Smooth muscle cell (in vitro differentiated cells): ENCODE data around the gene CLNK. TPM values are rescaled to one million over a fixed set of nuclear protein-coding genes. Genes with fewer than 3 reads are reported as not detected.

Source experiments
- DNase-seq: peaks from one replicate; lab custom pipeline; 2025; ENCODE audit not compliant: unreplicated experiment; lab: John Stamatoyannopoulos, UW
- H2AFZ ChIP-seq: fragments of 200-600 bp; sonication (generic); 2 replicates; pipeline ENCODE4 v1.6.0; 2016; ENCODE audit warnings: antibody characterized with exemption, low read depth, mild to moderate bottlenecking
- H3F3A ChIP-seq: fragments of 200-600 bp; sonication (generic); 2 replicates; pipeline ENCODE4 v1.6.0; 2017; ENCODE audit warnings: antibody characterized with exemption, low read depth
- H3K27ac ChIP-seq: fragments of 200-600 bp; sonication (generic); 2 replicates; pipeline ENCODE4 v1.5.1; 2016; ENCODE audit warnings: low read depth, mild to moderate bottlenecking
- H3K27me3 ChIP-seq: fragments of 200-600 bp; sonication (generic); 2 replicates; pipeline ENCODE4 v1.6.1; 2016; ENCODE audit warnings: low read depth, mild to moderate bottlenecking
- H3K36me3 ChIP-seq: fragments of 200-600 bp; sonication (generic); 2 replicates; pipeline ENCODE4 v1.5.1; 2016; ENCODE audit warnings: low read depth
- H3K4me1 ChIP-seq: fragments of 200-600 bp; sonication (generic); 2 replicates; pipeline ENCODE4 v1.5.1; 2016; ENCODE audit warnings: low read depth
- H3K4me2 ChIP-seq: fragments of 200-600 bp; sonication (generic); 2 replicates; pipeline ENCODE4 v1.6.0; 2016; ENCODE audit warnings: mild to moderate bottlenecking
- H3K4me3 ChIP-seq: fragments of 200-600 bp; sonication (generic); 2 replicates; pipeline ENCODE4 v1.5.1; 2016; ENCODE audit warnings: mild to moderate bottlenecking
- H3K79me2 ChIP-seq: fragments of 200-600 bp; sonication (generic); 2 replicates; pipeline ENCODE4 v1.6.0; 2016; ENCODE audit warnings: low read depth, mild to moderate bottlenecking
- H3K9ac ChIP-seq: fragments of 200-600 bp; sonication (generic); 2 replicates; pipeline ENCODE4 v1.6.0; 2016; ENCODE audit warnings: low read depth
- H3K9me3 ChIP-seq: fragments of 200-600 bp; sonication (generic); replicated peaks from 2 replicates; pipeline ENCODE4 v1.5.1; 2016; ENCODE audit warnings: low read depth
- H4K20me1 ChIP-seq: fragments of 200-600 bp; sonication (generic); 2 replicates; pipeline ENCODE4 v1.6.0; 2016; ENCODE audit warnings: low read depth
- WGBS: methylation state at CpG from one replicate; pipeline ENCODE4 v1.1.7; 2016; ENCODE audit warnings: low lambda C conversion rate; 5-methylcytosine and 5-hydroxymethylcytosine counted together
- polyA plus RNA-seq: library from polyadenylated mRNA; unstranded; fragments of >200 nt; fragmentation: Nextera tagmentation; extraction: Ambion mirVana; gene quantifications from 2 replicates; pipeline ENCODE4 v1.2.1, GENCODE V29; 2016
- total RNA-seq: library from RNA; depleted of rRNA; stranded (reverse); fragments of >200 nt; gene quantifications from 2 replicates; pipeline ENCODE4 v1.2.3, GENCODE V29; 2014
- TF ChIP-seq, protein P1 (sequence below): fragments of 200-600 bp; sonication (generic); IDR thresholded peaks from 2 replicates; pipeline ENCODE4 v1.5.1; 2017; ENCODE audit warnings: borderline replicate concordance, mild to moderate bottlenecking, antibody characterized with exemption; ENCODE audit not compliant: insufficient read depth, poor library complexity, severe bottlenecking

CLNK gene
- total and polyA plus RNA-seq, 2 experiments from 2014 or later, result not detected

GRCh38 chr4:10722957-10723356, 38.4 kb upstream of the CLNK start:
- 63% methylated on average over 4 of the region's 4 CpGs for WGBS

GRCh38 chr4:10721616-10722015, 37.0 kb upstream of the CLNK start:
- H3K27ac ChIP-seq, result no peak overlapping the region
- DNase-seq, result no peak
- no peaks in the 10 kb centered on the region for H3K4me1 ChIP-seq
- H3K9ac ChIP-seq, result no peak overlapping the region
- TF ChIP-seq, protein P1, sequence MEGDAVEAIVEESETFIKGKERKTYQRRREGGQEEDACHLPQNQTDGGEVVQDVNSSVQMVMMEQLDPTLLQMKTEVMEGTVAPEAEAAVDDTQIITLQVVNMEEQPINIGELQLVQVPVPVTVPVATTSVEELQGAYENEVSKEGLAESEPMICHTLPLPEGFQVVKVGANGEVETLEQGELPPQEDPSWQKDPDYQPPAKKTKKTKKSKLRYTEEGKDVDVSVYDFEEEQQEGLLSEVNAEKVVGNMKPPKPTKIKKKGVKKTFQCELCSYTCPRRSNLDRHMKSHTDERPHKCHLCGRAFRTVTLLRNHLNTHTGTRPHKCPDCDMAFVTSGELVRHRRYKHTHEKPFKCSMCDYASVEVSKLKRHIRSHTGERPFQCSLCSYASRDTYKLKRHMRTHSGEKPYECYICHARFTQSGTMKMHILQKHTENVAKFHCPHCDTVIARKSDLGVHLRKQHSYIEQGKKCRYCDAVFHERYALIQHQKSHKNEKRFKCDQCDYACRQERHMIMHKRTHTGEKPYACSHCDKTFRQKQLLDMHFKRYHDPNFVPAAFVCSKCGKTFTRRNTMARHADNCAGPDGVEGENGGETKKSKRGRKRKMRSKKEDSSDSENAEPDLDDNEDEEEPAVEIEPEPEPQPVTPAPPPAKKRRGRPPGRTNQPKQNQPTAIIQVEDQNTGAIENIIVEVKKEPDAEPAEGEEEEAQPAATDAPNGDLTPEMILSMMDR, result no peak
- H3F3A ChIP-seq, result no peaks in the 10 kb centered on the region
- no peak overlapping the region for H2AFZ ChIP-seq
- no peaks in the 10 kb centered on the region for H3K79me2 ChIP-seq
- H3K27me3 ChIP-seq, result no peaks in the 10 kb centered on the region
- H3K4me2 ChIP-seq, result no peak overlapping the region
- H4K20me1 ChIP-seq, result no peaks in the 10 kb centered on the region
- H3K36me3 ChIP-seq, result no peaks in the 10 kb centered on the region
- no peak overlapping the region for H3K4me3 ChIP-seq
- WGBS, result 94% methylated on average over 4 of the region's 4 CpGs
- no peaks in the 10 kb centered on the region for H3K9me3 ChIP-seq

More at GRCh38 chr4:10722957-10723356, 38.4 kb upstream of the CLNK start:
- H3K36me3 ChIP-seq, result no peaks in the 10 kb centered on the region
- no peak overlapping the region for H3K27ac ChIP-seq
- no peak overlapping the region for H2AFZ ChIP-seq
- H4K20me1 ChIP-seq, result no peaks in the 10 kb centered on the region
- no peak overlapping the region for H3K4me2 ChIP-seq
- no peak overlapping the region for H3K9ac ChIP-seq
- H3K79me2 ChIP-seq, result no peaks in the 10 kb centered on the region
- H3K27me3 ChIP-seq, result no peaks in the 10 kb centered on the region
- TF ChIP-seq, protein P1, result no peak
- H3K9me3 ChIP-seq, result no peaks in the 10 kb centered on the region
- DNase-seq, result no peak
- H3K4me1 ChIP-seq, result no peaks in the 10 kb centered on the region
- H3K4me3 ChIP-seq, result no peak overlapping the region
- H3F3A ChIP-seq, result no peaks in the 10 kb centered on the region

DNA sequence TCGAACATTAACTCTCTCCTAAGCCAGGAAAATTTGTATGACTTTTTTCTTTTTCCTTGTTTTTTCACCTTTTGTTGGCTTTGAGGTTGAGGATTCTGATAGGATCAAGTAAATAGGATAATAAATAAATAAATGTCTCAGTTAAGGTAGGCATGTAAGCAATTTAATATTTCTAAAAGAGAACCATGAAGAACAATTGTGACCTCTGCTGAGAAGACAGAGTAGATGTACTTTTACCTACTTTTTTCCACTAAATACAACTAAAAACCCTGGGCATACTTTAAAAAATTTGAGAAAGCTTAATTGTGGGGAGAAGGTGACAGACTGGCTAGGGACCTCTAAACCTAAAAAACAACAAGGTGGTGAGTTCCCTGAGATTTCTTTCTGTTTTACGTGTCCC, 31.6 kb upstream of the CLNK start:
- H3K4me3 ChIP-seq, result no peak overlapping the region
- no peaks in the 10 kb centered on the region for H3K36me3 ChIP-seq
- DNase-seq, result no peak
- H3K79me2 ChIP-seq, result no peaks in the 10 kb centered on the region
- no peaks in the 10 kb centered on the region for H3K27me3 ChIP-seq
- no peaks in the 10 kb centered on the region for H3K9me3 ChIP-seq
- no peak overlapping the region for H2AFZ ChIP-seq
- no peak overlapping the region for H3K27ac ChIP-seq
- 95% methylated on average over 2 of the region's 2 CpGs for WGBS
- H3K9ac ChIP-seq, result no peak overlapping the region
- H3K4me1 ChIP-seq, result peaks cover 3% of the 10 kb centered on the region
- H3F3A ChIP-seq, result no peaks in the 10 kb centered on the region
- TF ChIP-seq, protein P1, result no peak
- no peaks in the 10 kb centered on the region for H4K20me1 ChIP-seq
- H3K4me2 ChIP-seq, result no peak overlapping the region

DNA sequence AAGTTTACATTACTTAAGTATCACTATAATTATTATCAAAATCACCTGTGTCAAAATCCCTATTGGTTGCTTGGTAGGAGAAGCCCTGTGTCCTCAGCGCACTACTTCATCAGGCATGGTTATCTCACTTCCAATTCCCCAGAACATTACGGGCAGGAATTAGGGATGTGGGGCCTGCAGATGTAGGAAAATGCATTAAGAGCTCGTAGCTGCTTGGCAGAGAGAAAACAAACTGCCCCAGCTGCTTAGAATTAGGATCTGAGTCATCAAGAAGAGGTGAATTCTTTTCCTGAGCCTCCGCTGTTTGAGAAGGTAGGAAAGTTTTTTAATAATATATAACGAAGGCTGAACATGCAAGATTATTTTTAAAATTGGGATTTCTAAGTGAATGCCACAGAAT, 31.1 kb upstream of the CLNK start:
- H3K9ac ChIP-seq, result no peak overlapping the region
- no peak overlapping the region for H2AFZ ChIP-seq
- no peaks in the 10 kb centered on the region for H3F3A ChIP-seq
- TF ChIP-seq, protein P1, result no peak
- peaks cover 3% of the 10 kb centered on the region for H3K4me1 ChIP-seq
- H3K36me3 ChIP-seq, result no peaks in the 10 kb centered on the region
- H3K4me3 ChIP-seq, result no peak overlapping the region
- H3K27me3 ChIP-seq, result no peaks in the 10 kb centered on the region
- no peak overlapping the region for H3K4me2 ChIP-seq
- 20% methylated on average over 5 of the region's 5 CpGs for whole genome bisulfite sequencing
- H3K79me2 ChIP-seq, result no peaks in the 10 kb centered on the region
- no peak for DNase-seq
- H3K9me3 ChIP-seq, result no peaks in the 10 kb centered on the region
- H4K20me1 ChIP-seq, result no peaks in the 10 kb centered on the region
- H3K27ac ChIP-seq, result no peak overlapping the region
